Mononuclear cell (primary cell): ENCODE measurements around the gene SYT11. TPM values are rescaled to one million over a fixed set of nuclear protein-coding genes. Genes with fewer than 3 reads are reported as not detected.
"Not testable (repeated sequence)": the region's sequence is repeated elsewhere in the genome, so short reads cannot be mapped to it uniquely, and the experiment has no call there.

ENCODE experiments used
- H3K27me3 ChIP-seq: 2 replicates; pipeline ENCODE4 v1.6.0; 2011; ENCODE audit warnings: low read length, control low read depth; ENCODE audit not compliant: insufficient read depth
- H3K4me1 ChIP-seq: 2 replicates; pipeline ENCODE4 v1.5.1; 2011; ENCODE audit warnings: mild to moderate bottlenecking, low read length, control low read depth; ENCODE audit not compliant: insufficient read depth
- H3K4me3 ChIP-seq: 2 replicates; pipeline ENCODE4 v1.5.1; 2011; ENCODE audit warnings: mild to moderate bottlenecking, low read length, moderate library complexity
- H3K9me3 ChIP-seq: 2 replicates; pipeline ENCODE4 v1.5.1; 2011; ENCODE audit warnings: low read depth, mild to moderate bottlenecking, control low read depth, low read length
- total RNA-seq: library from RNA; depleted of rRNA; stranded (reverse); fragments of >200 nt; gene quantifications from one replicate; pipeline ENCODE4 v1.2.3, GENCODE V29; 2012

SYT11 gene, protein sequence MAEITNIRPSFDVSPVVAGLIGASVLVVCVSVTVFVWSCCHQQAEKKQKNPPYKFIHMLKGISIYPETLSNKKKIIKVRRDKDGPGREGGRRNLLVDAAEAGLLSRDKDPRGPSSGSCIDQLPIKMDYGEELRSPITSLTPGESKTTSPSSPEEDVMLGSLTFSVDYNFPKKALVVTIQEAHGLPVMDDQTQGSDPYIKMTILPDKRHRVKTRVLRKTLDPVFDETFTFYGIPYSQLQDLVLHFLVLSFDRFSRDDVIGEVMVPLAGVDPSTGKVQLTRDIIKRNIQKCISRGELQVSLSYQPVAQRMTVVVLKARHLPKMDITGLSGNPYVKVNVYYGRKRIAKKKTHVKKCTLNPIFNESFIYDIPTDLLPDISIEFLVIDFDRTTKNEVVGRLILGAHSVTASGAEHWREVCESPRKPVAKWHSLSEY
- total RNA-seq = 12.0 TPM

DNA sequence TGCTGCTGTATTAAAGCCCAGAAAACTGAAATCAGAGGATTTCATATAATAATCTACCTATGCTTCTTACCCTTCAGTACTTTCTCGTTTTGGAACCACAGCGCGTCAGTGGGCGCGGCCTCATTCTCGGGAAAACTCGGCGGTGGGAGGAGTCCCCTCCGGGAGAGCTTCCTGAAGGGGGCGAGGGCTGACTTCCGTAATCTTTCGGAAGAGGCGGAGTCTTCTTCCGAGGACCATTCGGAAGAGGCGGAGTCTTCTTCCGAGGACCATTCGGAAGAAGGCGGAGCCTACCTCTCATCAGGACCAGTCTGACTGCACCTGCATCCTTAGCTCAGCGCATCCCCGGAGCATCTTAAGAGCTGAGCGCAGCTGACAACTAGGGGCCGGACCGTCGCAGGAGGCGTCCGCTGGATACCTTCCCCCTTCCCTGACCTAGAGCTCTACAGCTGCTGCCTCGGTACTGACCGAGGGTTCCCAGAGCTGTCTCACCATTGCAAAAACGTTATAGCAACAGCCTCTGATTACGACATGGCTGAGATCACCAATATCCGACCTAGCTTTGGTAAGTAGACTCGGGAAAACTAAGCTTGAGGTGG is at the start of gene SYT11:
Gene SYT11 (plus strand): TSS at position 334 of the 596 bp plus-strand sequence. CDS start 195 bp downstream, at position 529.
- Histone ChIP-seq H3K4me3 (peak within 1 kb of the TSS; percentile 57), H3K9me3 (no peaks in the 10 kb centered on the region), H3K4me1 (peaks cover 45% of the 10 kb centered on the region), H3K27me3 (no peaks in the 10 kb centered on the region)

DNA sequence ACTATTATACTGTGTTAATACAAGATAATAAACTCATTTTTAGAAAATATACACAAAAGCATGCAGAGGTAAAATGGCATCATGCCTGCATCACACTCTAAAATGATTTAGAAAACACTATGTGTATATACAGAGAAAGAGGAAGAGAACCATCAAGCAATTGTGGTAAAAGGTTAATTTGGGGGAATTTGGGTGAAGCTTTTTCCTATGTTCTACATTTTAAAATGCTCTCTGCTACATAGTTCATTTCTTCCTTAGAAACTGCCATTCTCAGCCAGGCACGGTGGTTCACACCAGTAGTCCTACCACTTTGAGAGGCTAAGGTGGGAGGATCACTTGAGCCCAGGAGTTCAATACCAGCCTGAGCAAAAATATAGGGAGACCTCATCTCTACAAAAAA is 46.5 kb upstream of the SYT11 start:
- H3K4me1 ChIP-seq = peaks cover 9% of the 10 kb centered on the region
- no peaks in the 10 kb centered on the region for H3K9me3 ChIP-seq
- no peak overlapping the region for H3K4me3 ChIP-seq
- no peaks in the 10 kb centered on the region for H3K27me3 ChIP-seq

DNA sequence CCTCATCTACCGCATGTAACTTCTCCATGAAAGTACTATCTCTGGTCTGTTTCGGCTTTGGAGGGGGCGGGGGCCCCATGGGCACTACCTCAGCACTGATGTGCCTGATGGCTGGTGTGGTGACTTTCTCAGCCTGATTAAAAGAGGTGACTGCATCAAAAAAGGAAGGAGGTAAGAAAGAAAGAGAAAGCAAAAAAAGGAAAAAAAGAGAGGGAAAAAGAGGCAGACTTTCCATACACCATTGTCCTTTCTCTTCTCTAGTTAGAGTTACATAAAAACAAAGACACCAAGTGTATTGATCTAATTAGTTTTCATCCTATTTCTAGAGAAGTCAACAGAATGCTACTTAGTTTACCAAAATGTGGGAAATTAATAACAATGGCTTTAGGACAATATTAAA is 45.7 kb upstream of the SYT11 start:
- Histone ChIP-seq H3K9me3 (no peaks in the 10 kb centered on the region), H3K4me3 (no peak overlapping the region), H3K27me3 (no peaks in the 10 kb centered on the region), H3K4me1 (peaks cover 5% of the 10 kb centered on the region)

DNA sequence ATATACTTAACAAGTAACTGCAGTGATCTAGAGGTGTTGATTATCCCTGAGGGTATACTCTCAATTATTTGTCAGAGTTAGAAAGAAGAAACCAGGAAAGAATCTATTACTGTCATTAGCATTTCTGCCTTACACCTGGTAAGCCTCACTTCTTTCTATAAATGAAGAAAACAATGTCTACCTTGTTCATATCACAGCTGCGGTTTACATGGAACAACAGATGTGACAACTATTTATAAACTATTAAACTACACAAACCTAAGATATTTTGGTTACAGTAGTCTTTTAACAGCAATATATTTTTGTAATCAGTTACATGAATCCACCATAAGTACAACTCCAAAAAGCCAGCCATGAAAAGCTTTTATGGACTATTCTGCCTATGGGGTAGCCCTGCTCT is 43.0 kb upstream of the SYT11 start:
- Histone ChIP-seq H3K9me3 (no peaks in the 10 kb centered on the region), H3K27me3 (no peaks in the 10 kb centered on the region), H3K4me3 (no peak overlapping the region), H3K4me1 (no peaks in the 10 kb centered on the region)

DNA sequence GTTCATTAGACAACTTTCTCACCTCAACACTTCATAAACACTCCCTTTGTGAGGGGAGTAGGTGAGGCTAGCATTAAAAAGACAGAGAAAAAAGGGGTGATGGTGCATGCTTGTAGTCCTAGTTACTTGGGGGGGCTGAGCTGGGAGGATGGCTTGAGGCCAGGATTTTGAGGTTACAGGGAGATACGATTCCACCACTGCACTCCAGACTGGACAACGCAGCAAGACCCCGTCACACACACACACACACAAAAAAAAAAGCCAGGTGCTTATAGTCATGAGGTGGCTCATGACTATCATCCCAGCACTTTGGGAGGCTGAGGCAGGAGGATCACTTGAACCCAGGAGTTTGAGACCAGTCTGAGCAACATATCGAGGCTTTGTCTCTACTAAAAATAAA is 31.9 kb upstream of the SYT11 start:
- H3K4me3 ChIP-seq = no peak overlapping the region
- H3K27me3 ChIP-seq = no peaks in the 10 kb centered on the region
- H3K9me3 ChIP-seq = no peaks in the 10 kb centered on the region
- H3K4me1 ChIP-seq = no peaks in the 10 kb centered on the region

DNA sequence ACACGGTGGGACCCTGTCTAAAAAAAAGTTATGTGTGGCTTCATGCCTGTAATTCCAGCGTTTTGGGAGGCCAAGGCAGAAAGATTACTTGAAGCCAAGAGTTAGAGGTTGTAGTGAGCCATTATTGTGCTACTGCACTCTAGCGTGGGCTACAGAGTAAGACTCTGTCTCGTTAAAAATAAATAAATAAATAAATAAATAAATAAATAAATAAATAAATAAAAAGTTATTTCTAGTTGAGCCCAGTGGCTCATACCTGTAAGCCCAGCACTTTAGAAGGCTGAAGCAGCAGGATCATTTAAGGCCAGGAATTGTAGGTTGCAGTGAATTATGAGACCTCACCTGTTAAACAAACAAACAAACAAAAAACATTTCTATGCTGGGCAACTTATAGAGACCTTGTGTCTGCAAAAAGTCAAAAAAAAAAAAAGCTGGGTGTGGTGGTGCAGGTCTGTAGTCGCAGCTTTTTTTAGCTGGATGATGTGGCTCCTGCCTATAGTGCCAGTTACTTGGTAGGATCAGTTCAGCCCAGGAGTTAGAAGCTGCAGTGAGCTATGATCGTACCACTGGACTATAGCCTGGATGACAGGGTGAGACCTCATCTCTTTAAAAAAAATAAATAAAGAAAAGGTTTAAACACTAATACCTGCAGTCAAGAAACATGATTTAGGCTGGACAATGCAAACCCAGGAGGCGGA is 27.9 kb upstream of the SYT11 start:
- no peaks in the 10 kb centered on the region for H3K9me3 ChIP-seq
- H3K4me3 ChIP-seq = no peak overlapping the region
- H3K27me3 ChIP-seq = no peaks in the 10 kb centered on the region
- peaks cover 14% of the 10 kb centered on the region for H3K4me1 ChIP-seq

DNA sequence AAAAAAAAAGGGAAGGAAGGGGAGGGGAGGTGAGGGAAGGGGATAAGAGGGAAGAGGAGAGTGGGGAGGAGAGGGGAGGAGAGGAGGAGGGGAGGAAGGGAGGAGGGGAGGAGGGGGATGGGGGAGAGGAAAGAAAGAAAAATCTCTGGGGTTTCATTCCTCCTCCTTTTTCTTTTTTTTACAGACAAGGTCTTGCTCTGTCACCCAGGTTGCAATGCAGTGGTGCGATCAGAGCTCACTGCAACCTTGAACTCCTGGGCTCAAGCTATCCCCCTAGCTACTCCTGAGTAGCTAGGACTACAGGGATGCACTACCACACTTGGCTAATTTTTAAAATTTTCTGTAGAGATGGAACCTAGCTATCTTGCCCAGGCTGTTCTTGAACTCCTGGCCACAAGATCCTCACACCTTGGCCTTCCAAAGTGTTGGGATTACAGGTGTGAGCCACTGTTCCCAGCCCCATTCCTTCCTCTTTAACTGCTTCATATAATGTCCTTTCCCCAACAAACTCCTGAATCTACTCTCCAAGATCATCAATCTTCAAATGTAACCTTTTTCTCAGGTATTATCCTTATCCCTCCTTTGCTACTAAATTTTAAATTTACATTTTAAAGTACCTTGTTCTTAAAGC is 25.6 kb upstream of the SYT11 start:
- Histone ChIP-seq H3K4me3 (no peak overlapping the region), H3K4me1 (peaks cover 14% of the 10 kb centered on the region), H3K9me3 (no peaks in the 10 kb centered on the region), H3K27me3 (no peaks in the 10 kb centered on the region)

DNA sequence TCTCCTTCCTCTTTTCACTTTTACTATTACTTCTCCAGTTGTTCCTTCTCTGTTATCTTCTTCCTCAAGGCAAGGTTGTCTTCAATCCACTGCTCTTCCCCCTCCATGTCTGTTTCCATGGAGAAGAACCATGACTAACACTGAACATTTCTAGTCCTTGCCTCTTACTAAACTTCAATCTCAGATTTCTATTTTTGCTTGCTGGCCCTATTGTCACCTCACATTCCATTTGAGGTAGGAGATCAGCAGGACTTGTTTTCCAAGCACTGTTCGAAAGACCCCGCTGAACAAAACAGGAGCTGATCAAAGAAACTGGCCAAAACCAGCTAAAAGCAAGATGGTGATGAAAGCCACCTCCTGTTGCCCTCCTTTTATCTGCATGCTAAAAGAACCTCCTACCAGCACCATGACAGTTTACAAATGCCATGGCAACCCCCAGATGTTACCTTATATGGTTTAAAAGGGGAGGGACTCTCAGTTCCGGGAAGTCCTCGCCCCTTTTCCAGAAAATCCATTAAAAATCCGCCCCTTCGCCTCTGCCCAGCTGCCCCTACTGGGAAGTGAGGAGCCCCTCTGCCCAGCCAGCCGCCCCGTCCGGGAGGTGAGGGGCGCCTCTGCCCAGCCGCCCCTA is 25.0 kb upstream of the SYT11 start:
- Histone ChIP-seq H3K4me1 (peaks cover 14% of the 10 kb centered on the region), H3K4me3 (no peak overlapping the region), H3K9me3 (no peaks in the 10 kb centered on the region), H3K27me3 (no peaks in the 10 kb centered on the region)

DNA sequence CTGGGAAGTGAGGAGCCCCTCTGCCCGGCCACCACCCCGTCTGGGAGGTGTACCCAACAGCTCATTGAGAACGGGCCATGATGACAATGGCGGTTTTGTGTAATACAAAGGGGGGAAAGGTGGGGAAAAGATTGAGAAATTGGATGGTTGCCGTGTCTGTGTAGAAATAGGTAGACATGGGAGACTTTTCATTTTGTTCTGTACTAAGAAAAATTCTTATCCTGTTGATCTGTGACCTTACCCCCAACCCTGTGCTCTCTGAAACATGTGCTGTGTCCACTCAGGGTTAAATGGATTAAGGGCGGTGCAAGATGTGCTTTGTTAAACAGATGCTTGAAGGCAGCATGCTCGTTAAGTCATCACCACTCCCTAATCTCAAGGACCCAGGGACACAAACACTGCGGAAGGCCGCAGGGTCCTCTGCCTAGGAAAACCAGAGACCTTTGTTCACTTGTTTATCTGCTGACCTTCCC is 24.4 kb upstream of the SYT11 start:
- H3K4me3 ChIP-seq, H3K9me3 ChIP-seq, H3K27me3 ChIP-seq: not testable (repeated sequence)
- H3K4me1 ChIP-seq = peaks cover 14% of the 10 kb centered on the region

DNA sequence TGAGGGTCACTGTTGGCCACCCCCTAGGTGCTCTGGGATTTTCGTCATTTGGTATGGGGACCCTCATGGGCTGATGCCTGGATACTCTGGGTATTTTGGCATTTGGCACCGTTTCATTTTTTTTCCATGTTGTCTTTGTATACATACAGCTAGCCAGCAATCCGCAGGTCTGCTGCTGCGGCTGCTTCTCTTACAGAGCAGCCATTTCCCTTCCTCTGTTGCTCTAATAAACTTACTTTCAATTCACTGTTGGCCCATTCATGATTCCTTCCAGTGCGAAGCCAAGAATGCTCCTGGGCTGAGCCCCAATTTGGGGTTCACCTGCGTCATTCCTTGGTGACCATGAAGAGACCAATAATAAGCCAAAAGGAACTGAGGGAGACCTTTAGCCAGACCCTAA is 23.8 kb upstream of the SYT11 start:
- H3K4me3 ChIP-seq = no peak overlapping the region
- no peaks in the 10 kb centered on the region for H3K9me3 ChIP-seq
- H3K27me3 ChIP-seq = no peaks in the 10 kb centered on the region
- peaks cover 14% of the 10 kb centered on the region for H3K4me1 ChIP-seq

DNA sequence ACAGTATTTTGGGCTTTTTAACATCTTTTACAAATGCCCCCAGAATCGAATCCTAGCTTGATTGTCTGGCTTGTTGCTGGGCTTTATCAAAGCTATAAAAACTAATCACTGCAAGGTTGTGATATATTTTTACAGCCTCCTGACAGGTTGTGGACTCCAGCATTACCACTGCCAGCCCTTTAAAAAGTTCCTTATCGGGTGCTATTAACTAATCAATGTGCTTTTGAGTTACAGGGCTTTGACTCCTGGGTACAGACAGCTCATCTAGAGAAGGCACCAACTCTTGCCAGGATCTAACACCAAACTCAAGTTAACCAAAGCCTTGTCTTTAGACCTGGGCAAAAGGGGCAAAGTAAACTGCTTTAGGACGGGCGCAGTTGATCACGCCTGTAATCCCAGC is 19.0 kb upstream of the SYT11 start:
- H3K4me3 ChIP-seq = no peak overlapping the region
- H3K9me3 ChIP-seq = no peaks in the 10 kb centered on the region
- H3K4me1 ChIP-seq = peaks cover 6% of the 10 kb centered on the region
- H3K27me3 ChIP-seq = no peaks in the 10 kb centered on the region

DNA sequence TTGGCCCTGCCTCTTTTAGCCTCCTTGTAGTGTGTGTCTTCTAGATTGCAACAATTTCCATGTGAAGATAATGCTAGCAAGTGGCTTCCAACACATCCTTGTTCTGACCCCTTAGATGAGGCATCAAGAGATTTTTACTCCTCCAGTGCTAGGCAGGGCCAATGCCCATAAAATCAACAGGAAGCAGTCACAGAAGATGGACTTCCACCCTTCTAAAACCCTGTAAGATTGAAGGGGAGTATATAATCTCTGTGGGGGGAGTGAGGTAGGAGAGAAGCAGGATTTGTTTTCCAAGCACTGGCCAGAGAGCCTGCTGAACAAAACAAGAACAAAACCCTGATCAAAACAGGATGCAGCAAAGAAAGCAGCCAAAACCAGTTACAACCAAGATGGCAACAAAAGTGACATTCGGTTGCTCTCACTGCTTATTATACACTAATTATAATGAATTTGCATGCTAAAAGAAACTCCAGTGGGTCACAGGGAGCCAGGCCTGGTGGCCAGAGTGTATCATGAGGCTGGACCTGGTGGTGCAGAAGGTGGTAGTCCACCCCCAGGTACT is 14.4 kb upstream of the SYT11 start:
- Histone ChIP-seq H3K4me3 (no peak overlapping the region), H3K27me3 (no peaks in the 10 kb centered on the region), H3K4me1 (peaks cover 15% of the 10 kb centered on the region), H3K9me3 (no peaks in the 10 kb centered on the region)

DNA sequence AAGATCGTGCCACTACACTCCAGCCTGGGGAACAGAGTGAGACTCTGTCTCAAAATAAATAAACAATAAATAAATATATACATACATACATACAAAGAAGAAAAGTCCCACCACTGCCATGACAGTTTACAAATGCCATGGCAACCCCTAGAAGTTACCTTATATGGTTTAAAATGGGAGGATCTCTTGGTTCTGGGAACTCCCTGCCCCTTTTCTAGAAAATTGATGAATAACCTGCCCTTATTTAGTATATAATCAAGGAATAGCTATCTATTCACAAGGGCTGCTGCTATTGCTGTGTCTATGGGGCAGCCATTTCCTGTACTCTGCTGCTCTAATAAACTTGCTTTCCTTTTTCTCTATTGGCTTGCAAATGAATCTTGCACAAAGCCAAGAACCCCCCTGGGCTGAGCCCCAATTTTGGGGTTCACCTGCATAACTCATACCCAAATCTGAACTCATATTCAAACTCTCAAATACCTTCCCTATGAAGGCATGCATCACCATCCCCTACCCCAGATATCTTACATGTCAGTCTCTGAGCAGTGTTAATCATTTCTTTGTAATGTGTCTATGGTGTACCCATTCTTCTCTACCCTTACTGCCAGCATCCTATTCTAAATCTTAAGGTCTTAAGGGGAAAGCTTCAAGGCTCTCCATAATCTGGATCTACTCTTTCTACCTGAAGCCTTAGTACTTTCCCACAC is 11.4 kb upstream of the SYT11 start:
- H3K27me3 ChIP-seq = no peaks in the 10 kb centered on the region
- no peaks in the 10 kb centered on the region for H3K9me3 ChIP-seq
- H3K4me1 ChIP-seq = peaks cover 15% of the 10 kb centered on the region
- H3K4me3 ChIP-seq = no peak overlapping the region

DNA sequence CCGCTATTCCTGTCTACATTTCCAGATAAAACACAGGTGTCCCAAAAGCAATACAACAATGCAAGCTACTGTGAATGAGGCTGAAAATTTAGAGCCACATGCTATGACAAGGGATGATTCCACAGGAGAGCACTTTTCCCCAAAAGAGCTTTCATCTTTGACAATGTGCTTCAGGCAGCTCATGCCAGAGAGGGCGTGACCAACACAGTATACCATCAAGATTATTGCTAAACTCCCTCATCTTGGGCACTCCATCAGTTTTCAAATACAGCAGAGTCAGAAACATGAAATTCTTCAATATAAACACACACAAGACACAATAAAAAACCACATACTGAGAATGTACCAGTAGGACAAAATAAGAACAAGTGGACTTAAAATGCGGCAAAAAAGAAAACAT is 9.0 kb upstream of the SYT11 start:
- H3K27me3 ChIP-seq = no peaks in the 10 kb centered on the region
- no peak overlapping the region for H3K4me3 ChIP-seq
- H3K9me3 ChIP-seq = no peaks in the 10 kb centered on the region
- peaks cover 10% of the 10 kb centered on the region for H3K4me1 ChIP-seq
